ENCODE measurements around the gene GRIN2C.

- TF ChIP-seq TCF12 (IDR thresholded peaks at IDR 0.05; ENCODE audit: low read depth), result no peak
- no peak for TF ChIP-seq EP300 (IDR thresholded peaks at IDR 0.05; ENCODE audit: borderline replicate concordance)
- TF ChIP-seq YY1 (IDR thresholded peaks at IDR 0.05; ENCODE audit: low read depth), result no peak
- TF ChIP-seq RAD21 (IDR thresholded peaks at IDR 0.05; ENCODE audit: low read depth), result no peak
- TF ChIP-seq CREB1 (IDR thresholded peaks at IDR 0.05; ENCODE audit: low read depth), result no peak
- TF ChIP-seq MAX (IDR thresholded peaks at IDR 0.05), result no peak
- no peak for TF ChIP-seq CEBPB (IDR thresholded peaks at IDR 0.05)
- no peak for TF ChIP-seq FOXM1 (IDR thresholded peaks at IDR 0.05; ENCODE audit: borderline replicate concordance, low read depth)
- TF ChIP-seq REST (IDR thresholded peaks at IDR 0.05; ENCODE audit: low read depth), result no peak
- no peak for TF ChIP-seq TAF1 (IDR thresholded peaks at IDR 0.05; ENCODE audit: low read depth)
- TF ChIP-seq, protein P1, sequence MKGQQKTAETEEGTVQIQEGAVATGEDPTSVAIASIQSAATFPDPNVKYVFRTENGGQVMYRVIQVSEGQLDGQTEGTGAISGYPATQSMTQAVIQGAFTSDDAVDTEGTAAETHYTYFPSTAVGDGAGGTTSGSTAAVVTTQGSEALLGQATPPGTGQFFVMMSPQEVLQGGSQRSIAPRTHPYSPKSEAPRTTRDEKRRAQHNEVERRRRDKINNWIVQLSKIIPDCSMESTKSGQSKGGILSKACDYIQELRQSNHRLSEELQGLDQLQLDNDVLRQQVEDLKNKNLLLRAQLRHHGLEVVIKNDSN (IDR thresholded peaks at IDR 0.05), result no peak
These were observed 54.1 kb downstream of the GRIN2C start for GRCh38 chr17:74805591-74805991.

Data from Ishikawa (cell line).